ENCODE results near the gene ERI3.

The ERI3 gene

DNA sequence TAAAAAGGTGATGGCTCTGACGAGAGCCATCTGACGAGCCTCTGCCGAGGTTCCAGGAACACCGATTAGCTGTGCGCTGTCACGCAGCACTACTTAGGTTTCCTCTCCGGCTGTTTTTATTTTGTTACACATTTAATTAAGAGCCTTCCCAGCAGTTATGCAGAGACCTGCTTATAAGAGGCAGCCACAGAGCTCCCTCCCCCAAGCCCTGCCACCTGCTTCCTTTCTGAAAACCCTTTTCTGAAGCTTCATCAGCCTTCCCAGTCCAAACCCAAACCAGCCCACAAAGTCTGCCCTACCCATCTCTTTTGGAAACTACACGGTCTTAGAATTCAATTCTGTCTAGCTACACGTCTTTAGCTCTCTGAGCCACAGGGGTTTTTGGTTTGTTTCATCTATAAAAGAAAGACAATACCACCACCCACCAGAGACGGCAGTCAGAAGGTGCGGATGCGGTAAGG is 49.1 kb downstream of the ERI3 start:
- Histone ChIP-seq H3K9me2 (ENCODE audit: low read depth, low read length) (no peaks in the 10 kb centered on the region), H3K27ac (ENCODE audit: low read depth, low read length, poor library complexity, severe bottlenecking) (no peak overlapping the region), H3K79me2 (ENCODE audit: insufficient read depth, low read length) (no peaks in the 10 kb centered on the region), H4K20me1 (ENCODE audit: insufficient read depth, low read length) (no peaks in the 10 kb centered on the region), H3K4me3 (ENCODE audit: low read depth, low read length, poor library complexity, severe bottlenecking) (no peak overlapping the region), H3K27me3 (ENCODE audit: insufficient read depth, low read length) (no peaks in the 10 kb centered on the region), H3K9me3 (ENCODE audit: low read length) (no peaks in the 10 kb centered on the region), H2AFZ (ENCODE audit: low read length) (no peak overlapping the region), H3K9ac (ENCODE audit: low read length) (no peak overlapping the region), H3K36me3 (ENCODE audit: insufficient read depth, low read length) (peaks cover 66% of the 10 kb centered on the region), H3K4me2 (ENCODE audit: low read length) (no peak overlapping the region), H3K4me1 (ENCODE audit: insufficient read depth, low read length, severe bottlenecking) (no peaks in the 10 kb centered on the region), H3F3A (ENCODE audit: insufficient read depth, low read length) (no peaks in the 10 kb centered on the region)
- TF ChIP-seq, protein P1, sequence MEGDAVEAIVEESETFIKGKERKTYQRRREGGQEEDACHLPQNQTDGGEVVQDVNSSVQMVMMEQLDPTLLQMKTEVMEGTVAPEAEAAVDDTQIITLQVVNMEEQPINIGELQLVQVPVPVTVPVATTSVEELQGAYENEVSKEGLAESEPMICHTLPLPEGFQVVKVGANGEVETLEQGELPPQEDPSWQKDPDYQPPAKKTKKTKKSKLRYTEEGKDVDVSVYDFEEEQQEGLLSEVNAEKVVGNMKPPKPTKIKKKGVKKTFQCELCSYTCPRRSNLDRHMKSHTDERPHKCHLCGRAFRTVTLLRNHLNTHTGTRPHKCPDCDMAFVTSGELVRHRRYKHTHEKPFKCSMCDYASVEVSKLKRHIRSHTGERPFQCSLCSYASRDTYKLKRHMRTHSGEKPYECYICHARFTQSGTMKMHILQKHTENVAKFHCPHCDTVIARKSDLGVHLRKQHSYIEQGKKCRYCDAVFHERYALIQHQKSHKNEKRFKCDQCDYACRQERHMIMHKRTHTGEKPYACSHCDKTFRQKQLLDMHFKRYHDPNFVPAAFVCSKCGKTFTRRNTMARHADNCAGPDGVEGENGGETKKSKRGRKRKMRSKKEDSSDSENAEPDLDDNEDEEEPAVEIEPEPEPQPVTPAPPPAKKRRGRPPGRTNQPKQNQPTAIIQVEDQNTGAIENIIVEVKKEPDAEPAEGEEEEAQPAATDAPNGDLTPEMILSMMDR (IDR thresholded peaks at IDR 0.05; ENCODE audit: low read length) = no peak
- TF ChIP-seq EZH2 (IDR thresholded peaks at IDR 0.05; ENCODE audit: borderline replicate concordance, low read length) = no peak

DNA sequence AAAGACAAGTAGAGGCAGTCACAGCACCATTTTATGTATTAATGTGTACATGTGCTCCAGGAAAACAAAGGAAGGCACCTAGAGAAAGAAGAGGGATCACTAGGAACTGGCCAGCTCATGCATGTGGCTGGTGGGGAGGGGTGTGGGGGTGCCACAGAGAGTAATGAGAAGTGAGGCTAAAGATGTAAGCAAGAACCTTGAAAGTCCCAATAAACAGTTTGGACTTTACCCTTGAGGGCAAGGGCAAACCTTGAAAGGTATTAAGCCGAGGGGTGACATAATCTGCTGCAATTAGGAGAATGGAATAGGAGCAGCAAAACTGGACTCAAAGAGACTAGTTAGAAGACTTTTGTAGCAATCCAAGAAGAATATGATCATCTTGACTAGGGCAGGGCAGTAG is 51.5 kb downstream of the ERI3 start:
- H3F3A ChIP-seq (ENCODE audit: insufficient read depth, low read length) = no peaks in the 10 kb centered on the region
- no peaks in the 10 kb centered on the region for H3K4me1 ChIP-seq (ENCODE audit: insufficient read depth, low read length, severe bottlenecking)
- TF ChIP-seq EZH2 (IDR thresholded peaks at IDR 0.05; ENCODE audit: borderline replicate concordance, low read length) = no peak
- TF ChIP-seq, protein P1 (IDR thresholded peaks at IDR 0.05; ENCODE audit: low read length) = no peak
- no peaks in the 10 kb centered on the region for H3K9me3 ChIP-seq (ENCODE audit: low read length)
- no peak overlapping the region for H3K4me2 ChIP-seq (ENCODE audit: low read length)
- peaks cover 49% of the 10 kb centered on the region for H3K36me3 ChIP-seq (ENCODE audit: insufficient read depth, low read length)
- no peak overlapping the region for H3K4me3 ChIP-seq (ENCODE audit: low read depth, low read length, poor library complexity, severe bottlenecking)
- no peaks in the 10 kb centered on the region for H3K27me3 ChIP-seq (ENCODE audit: insufficient read depth, low read length)
- H3K9ac ChIP-seq (ENCODE audit: low read length) = no peak overlapping the region
- no peaks in the 10 kb centered on the region for H4K20me1 ChIP-seq (ENCODE audit: insufficient read depth, low read length)
- no peak overlapping the region for H2AFZ ChIP-seq (ENCODE audit: low read length)
- no peaks in the 10 kb centered on the region for H3K9me2 ChIP-seq (ENCODE audit: low read depth, low read length)
- no peaks in the 10 kb centered on the region for H3K79me2 ChIP-seq (ENCODE audit: insufficient read depth, low read length)
- no peak overlapping the region for H3K27ac ChIP-seq (ENCODE audit: low read depth, low read length, poor library complexity, severe bottlenecking)

DNA sequence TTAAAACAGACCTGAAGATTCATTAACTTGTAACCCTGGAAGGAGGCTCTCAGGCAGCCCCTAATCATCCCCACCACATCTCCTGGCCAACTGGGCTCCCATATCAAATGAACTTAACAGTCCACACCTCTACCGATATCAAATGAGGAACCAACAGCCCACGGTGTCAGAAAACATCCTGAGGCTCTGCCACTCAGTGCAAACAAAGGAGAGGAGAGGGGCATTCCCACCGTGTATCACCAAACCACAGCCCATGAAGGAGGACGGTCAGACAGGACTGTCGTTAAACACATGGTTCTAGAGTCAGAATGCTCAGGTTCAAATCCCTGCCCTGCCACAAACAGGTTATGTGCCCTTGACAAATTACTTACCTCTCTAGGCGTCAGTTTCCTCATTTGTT is 52.5 kb downstream of the ERI3 start:
- Histone ChIP-seq H3K27me3 (ENCODE audit: insufficient read depth, low read length) (no peaks in the 10 kb centered on the region), H2AFZ (ENCODE audit: low read length) (no peak overlapping the region), H3K9me3 (ENCODE audit: low read length) (no peaks in the 10 kb centered on the region), H3K9ac (ENCODE audit: low read length) (no peak overlapping the region), H3K4me1 (ENCODE audit: insufficient read depth, low read length, severe bottlenecking) (no peaks in the 10 kb centered on the region), H3K9me2 (ENCODE audit: low read depth, low read length) (no peaks in the 10 kb centered on the region), H3K79me2 (ENCODE audit: insufficient read depth, low read length) (no peaks in the 10 kb centered on the region), H4K20me1 (ENCODE audit: insufficient read depth, low read length) (no peaks in the 10 kb centered on the region), H3K4me2 (ENCODE audit: low read length) (no peak overlapping the region), H3K4me3 (ENCODE audit: low read depth, low read length, poor library complexity, severe bottlenecking) (no peak overlapping the region), H3F3A (ENCODE audit: insufficient read depth, low read length) (no peaks in the 10 kb centered on the region), H3K27ac (ENCODE audit: low read depth, low read length, poor library complexity, severe bottlenecking) (no peak overlapping the region), H3K36me3 (ENCODE audit: insufficient read depth, low read length) (peaks cover 44% of the 10 kb centered on the region)
- TF ChIP-seq, protein P1 (IDR thresholded peaks at IDR 0.05; ENCODE audit: low read length) = no peak
- TF ChIP-seq EZH2 (IDR thresholded peaks at IDR 0.05; ENCODE audit: borderline replicate concordance, low read length) = no peak
